Measurements from ENCODE around the gene TMEM125. TPM values are rescaled to one million over a fixed set of nuclear protein-coding genes. Genes with fewer than 3 reads are reported as not detected.

TMEM125 gene
- total and polyA plus RNA-seq, 2 experiments from 2014 or later, result 28.7 to 43.1 TPM

DNA sequence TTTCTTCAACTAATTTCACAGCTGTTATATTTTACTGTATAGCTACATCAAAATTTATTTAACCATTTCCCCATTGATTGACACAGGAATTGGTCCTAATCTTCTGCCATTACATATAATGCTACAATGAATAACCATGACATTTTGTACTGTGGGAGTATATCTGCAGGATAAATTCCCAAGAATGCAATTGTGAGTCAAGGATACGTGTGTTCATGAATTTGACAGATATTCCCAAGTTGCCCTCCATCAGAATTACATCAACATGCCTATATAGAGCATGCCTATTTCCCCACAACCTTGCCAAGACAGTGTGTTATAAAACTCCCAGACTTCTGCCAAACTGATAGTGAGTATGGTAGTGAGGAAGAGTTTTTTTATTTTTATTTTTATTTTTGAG, 28.3 kb downstream of the TMEM125 start:
- 81% methylated on average over 1 of the region's 1 CpG for WGBS (ENCODE audit: low lambda C conversion rate, missing lambda C conversion rate)
- Histone ChIP-seq H3K4me3 (no peak overlapping the region), H3K79me2 (no peaks in the 10 kb centered on the region), H3K4me2 (no peak overlapping the region), H3K9me3 (ENCODE audit: low read depth) (no peaks in the 10 kb centered on the region), H2AFZ (no peak overlapping the region), H3K9me2 (replicated peaks; ENCODE audit: insufficient read depth) (no peaks in the 10 kb centered on the region), H3K27ac (no peak overlapping the region), H3K4me1 (ENCODE audit: insufficient read depth) (peaks cover 20% of the 10 kb centered on the region), H4K20me1 (ENCODE audit: insufficient read depth, poor library complexity, severe bottlenecking) (no peaks in the 10 kb centered on the region), H3K36me3 (replicated peaks; ENCODE audit: insufficient read depth, low read depth) (no peaks in the 10 kb centered on the region), H3K27me3 (no peaks in the 10 kb centered on the region)
- no peak for DNase-seq (ENCODE audit: low spot score)
- TF ChIP-seq CTCF (IDR thresholded peaks at IDR 0.05; ENCODE audit: poor library complexity) (no peak), EZH2phosphoT487 (IDR thresholded peaks at IDR 0.05; ENCODE audit: low read depth, severe bottlenecking, unreplicated experiment) (no peak), EZH2 (IDR thresholded peaks at IDR 0.05; ENCODE audit: borderline replicate concordance) (no peak)

GRCh38 chr1:43299101-43299500, 29.3 kb downstream of the TMEM125 start:
- H3K36me3 ChIP-seq (replicated peaks; ENCODE audit: insufficient read depth, low read depth), result no peaks in the 10 kb centered on the region
- TF ChIP-seq EZH2 (IDR thresholded peaks at IDR 0.05; ENCODE audit: borderline replicate concordance) (no peak), EZH2phosphoT487 (IDR thresholded peaks at IDR 0.05; ENCODE audit: low read depth, severe bottlenecking, unreplicated experiment) (no peak), CTCF (IDR thresholded peaks at IDR 0.05; ENCODE audit: poor library complexity) (no peak)
- H3K27me3 ChIP-seq, result no peaks in the 10 kb centered on the region
- H3K4me2 ChIP-seq, result no peak overlapping the region
- no peak for DNase-seq (ENCODE audit: low spot score)
- H3K9me2 ChIP-seq (replicated peaks; ENCODE audit: insufficient read depth), result no peaks in the 10 kb centered on the region
- no peaks in the 10 kb centered on the region for H3K9me3 ChIP-seq (ENCODE audit: low read depth)
- H3K79me2 ChIP-seq, result no peaks in the 10 kb centered on the region
- no peak overlapping the region for H3K27ac ChIP-seq
- H4K20me1 ChIP-seq (ENCODE audit: insufficient read depth, poor library complexity, severe bottlenecking), result no peaks in the 10 kb centered on the region
- peaks cover 30% of the 10 kb centered on the region for H3K4me1 ChIP-seq (ENCODE audit: insufficient read depth)
- no peak overlapping the region for H3K4me3 ChIP-seq
- H2AFZ ChIP-seq, result no peak overlapping the region

GRCh38 chr1:43300378-43301094, 30.8 kb downstream of the TMEM125 start, which contains the start of gene TIE1:
Gene TIE1 (plus strand): TSS chr1:43300982. CDS start chr1:43301072, 90 bp downstream.
- Histone ChIP-seq H4K20me1 (ENCODE audit: insufficient read depth, poor library complexity, severe bottlenecking) (no peaks in the 10 kb centered on the region), H3K4me3 (no peak within 1 kb of the TSS), H3K9me3 (ENCODE audit: low read depth) (no peaks in the 10 kb centered on the region), H3K4me2 (no peak within 1 kb of the TSS), H3K79me2 (no peaks in the 10 kb centered on the region), H3K27me3 (no peaks in the 10 kb centered on the region), H3K27ac (no peak within 1 kb of the TSS), H3K36me3 (replicated peaks; ENCODE audit: insufficient read depth, low read depth) (no peaks in the 10 kb centered on the region), H3K9me2 (replicated peaks; ENCODE audit: insufficient read depth) (no peaks in the 10 kb centered on the region), H2AFZ (no peak within 1 kb of the TSS), H3K4me1 (ENCODE audit: insufficient read depth) (peaks cover 24% of the 10 kb centered on the region)
- DNase-seq (ENCODE audit: low spot score), result no peak
- TF ChIP-seq EZH2 (IDR thresholded peaks at IDR 0.05; ENCODE audit: borderline replicate concordance), result no peak
- no peak for TF ChIP-seq CTCF (IDR thresholded peaks at IDR 0.05; ENCODE audit: poor library complexity)
- TF ChIP-seq EZH2phosphoT487 (IDR thresholded peaks at IDR 0.05; ENCODE audit: low read depth, severe bottlenecking, unreplicated experiment), result no peak
- WGBS (ENCODE audit: low lambda C conversion rate, missing lambda C conversion rate), result 89% methylated on average over 10 of the region's 10 CpGs

Measured in hepatocyte (in vitro differentiated cells).